Measurements from ENCODE around the gene MTHFD1L. TPM values are rescaled to one million over a fixed set of nuclear protein-coding genes. Genes with fewer than 3 reads are reported as not detected.

MTHFD1L gene
- total and polyA plus RNA-seq, 2 donors (not counting 3 experiments of a cell fraction or from before 2014, with no cell fraction given), result 40.2 to 120 TPM

GRCh38 chr6:150857062-150857944, 8.2 kb upstream of the MTHFD1L start:
- Histone ChIP-seq H3K36me3 (ENCODE audit: control insufficient read depth in 2 of 2, extremely low read depth in 1 of 2, insufficient read depth in 2 of 2, low read length in 2 of 2) (no peaks in the 10 kb centered on the region), H3K27ac (ENCODE audit: insufficient read depth, low read depth, low read length) (peak overlapping the region; percentile 100), H3K4me2 (ENCODE audit: insufficient read depth, low read length) (peak overlapping the region; percentile 82), H2AFZ (ENCODE audit: low read depth, low read length) (peak overlapping the region; percentile 67), H3K9me3 (replicated peaks; ENCODE audit: control insufficient read depth, insufficient read depth, low read length) (no peaks in the 10 kb centered on the region), H3K9me1 (replicated peaks; ENCODE audit: control insufficient read depth, extremely low read depth, insufficient read depth, low read length) (no peaks in the 10 kb centered on the region), H3K9ac (replicated peaks; ENCODE audit: extremely low read depth, insufficient read depth, low read length) (peak overlapping the region; percentile 95), H3K79me2 (ENCODE audit: control insufficient read depth, insufficient read depth, low read length) (peaks cover 8% of the 10 kb centered on the region), H3K27me3 (ENCODE audit: control insufficient read depth in 2 of 2, insufficient read depth in 2 of 2, low read length in 2 of 2) (no peaks in the 10 kb centered on the region), H3K4me3 (replicated peaks in 1 of 3; ENCODE audit: insufficient read depth in 1 of 3, low read depth in 1 of 3, low read length in 3 of 3) (no peak overlapping the region), H4K20me1 (replicated peaks; ENCODE audit: control insufficient read depth, extremely low read depth, insufficient read depth, low read length) (no peaks in the 10 kb centered on the region), H3K4me1 (ENCODE audit: control insufficient read depth, extremely low read depth, insufficient read depth, low read length) (peaks cover 24% of the 10 kb centered on the region)
- intact Hi-C loops (cut with micrococcal nuclease), result loop anchor here (1.0 to 5.0 kb wide), 8 partner anchors 8 to 595 kb away; partner anchors contain the start of genes MTHFD1L and RMND1
- TF ChIP-seq POLR2AphosphoS5 (IDR thresholded peaks at IDR 0.05; ENCODE audit: insufficient read depth, low read depth, low read length) (peak; percentile 33), JUN (IDR thresholded peaks at IDR 0.05; ENCODE audit: borderline replicate concordance, insufficient read depth, insufficient read length, low read depth) (peak; percentile 92), EZH2 (IDR thresholded peaks at IDR 0.05; ENCODE audit: borderline replicate concordance, low read depth, low read length, severe bottlenecking) (no peak), POLR2A (IDR thresholded peaks at IDR 0.05; ENCODE audit: low read depth, low read length) (peak; percentile 83), FOS (IDR thresholded peaks at IDR 0.05; ENCODE audit: borderline replicate concordance, insufficient read depth, low read length) (peak; percentile 68), MYC (IDR thresholded peaks at IDR 0.05; ENCODE audit: low read depth, low read length) (no peak)
- TF ChIP-seq, protein P1, sequence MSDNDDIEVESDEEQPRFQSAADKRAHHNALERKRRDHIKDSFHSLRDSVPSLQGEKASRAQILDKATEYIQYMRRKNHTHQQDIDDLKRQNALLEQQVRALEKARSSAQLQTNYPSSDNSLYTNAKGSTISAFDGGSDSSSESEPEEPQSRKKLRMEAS (IDR thresholded peaks at IDR 0.05; ENCODE audit: insufficient read depth, insufficient read length), result no peak
- ChIA-PET CTCF (interaction anchor here (1.4 to 1.9 kb wide), 2 partner anchors 8 to 39 kb away, joined by 7 read pairs; partner anchors contain the start of gene MTHFD1L), POLR2A (interaction anchor here (2.7 kb wide), 1 partner anchor 8 kb away, joined by 11 read pairs; the partner anchor contains the start of gene MTHFD1L)
- BruUV-seq (replicated peaks), result no TSS peak
- dilution Hi-C loops (cut with MboI; ENCODE audit: extremely low pct_ligation_motif_present, low sequenced_read_pairs), result no loop called here
- DNase-seq (ENCODE audit: low read depth, low spot score) (peak; percentile 99), FAIRE-seq (peak; percentile 96)
